Measurements from ENCODE around the gene SPRR2F. TPM values are rescaled to one million over a fixed set of nuclear protein-coding genes. Genes with fewer than 3 reads are reported as not detected.

The SPRR2F gene
- total RNA-seq: 1 to 10 TPM in 1 of 4 donors, not detected in 3; 2.8 TPM

- Histone ChIP-seq H3K36me3 (no peaks in the 10 kb centered on the region), H3K4me1 (no peaks in the 10 kb centered on the region), H3K27me3 (no peaks in the 10 kb centered on the region), H3K4me3 (no peak within 1 kb of the TSS), H3K27ac (no peak within 1 kb of the TSS), H3K9me3 (no peaks in the 10 kb centered on the region)
- TF ChIP-seq POLR2A (IDR thresholded peaks at IDR 0.05): no peak
- no peak for TF ChIP-seq CTCF (IDR thresholded peaks at IDR 0.05)
- no peak for DNase-seq
- intact Hi-C loops (cut with DNase I; ENCODE audit: low total_unique reads): no loop called here
These were observed at the start of gene SPRR2F for GRCh38 chr1:153113416-153113815. SPRR2F (minus strand) TSS chr1:153113516; CDS start chr1:153112733, 783 bp downstream.

GRCh38 chr1:153155541-153155940 is 42.2 kb upstream of the SPRR2F start:
- Histone ChIP-seq H3K27ac (no peak overlapping the region), H3K27me3 (no peaks in the 10 kb centered on the region), H3K36me3 (no peaks in the 10 kb centered on the region), H3K4me1 (no peaks in the 10 kb centered on the region), H3K4me3 (no peak overlapping the region), H3K9me3 (no peaks in the 10 kb centered on the region)
- no peak for DNase-seq
- intact Hi-C loops (cut with DNase I; ENCODE audit: low total_unique reads): no loop called here
- TF ChIP-seq POLR2A (IDR thresholded peaks at IDR 0.05): no peak
- TF ChIP-seq CTCF (IDR thresholded peaks at IDR 0.05): no peak

GRCh38 chr1:153152481-153152880 is 39.2 kb upstream of the SPRR2F start:
- no peak for DNase-seq
- Histone ChIP-seq H3K9me3 (no peaks in the 10 kb centered on the region), H3K27me3 (no peaks in the 10 kb centered on the region), H3K4me1 (no peaks in the 10 kb centered on the region), H3K36me3 (no peaks in the 10 kb centered on the region), H3K4me3 (no peak overlapping the region), H3K27ac (no peak overlapping the region)
- intact Hi-C loops (cut with DNase I; ENCODE audit: low total_unique reads): no loop called here
- TF ChIP-seq CTCF (IDR thresholded peaks at IDR 0.05) (no peak), POLR2A (IDR thresholded peaks at IDR 0.05) (no peak)

GRCh38 chr1:153150846-153151245 is 37.5 kb upstream of the SPRR2F start, which contains the start of gene SPRR2G:
SPRR2G (minus strand) TSS chr1:153150890; CDS start chr1:153150110, 780 bp downstream.
- Histone ChIP-seq H3K36me3 (no peaks in the 10 kb centered on the region), H3K9me3 (no peaks in the 10 kb centered on the region), H3K27me3 (no peaks in the 10 kb centered on the region), H3K27ac (no peak within 1 kb of the TSS), H3K4me3 (no peak within 1 kb of the TSS), H3K4me1 (no peaks in the 10 kb centered on the region)
- no peak for DNase-seq
- intact Hi-C loops (cut with DNase I; ENCODE audit: low total_unique reads): no loop called here
- TF ChIP-seq POLR2A (IDR thresholded peaks at IDR 0.05): no peak
- TF ChIP-seq CTCF (IDR thresholded peaks at IDR 0.05): no peak

GRCh38 chr1:153141377-153141776 is 28.1 kb upstream of the SPRR2F start:
- no peak for TF ChIP-seq CTCF (IDR thresholded peaks at IDR 0.05)
- no peak for TF ChIP-seq POLR2A (IDR thresholded peaks at IDR 0.05)
- no peak for DNase-seq
- Histone ChIP-seq H3K27me3 (no peaks in the 10 kb centered on the region), H3K27ac (no peak overlapping the region), H3K4me3 (no peak overlapping the region), H3K36me3 (no peaks in the 10 kb centered on the region), H3K4me1 (no peaks in the 10 kb centered on the region), H3K9me3 (no peaks in the 10 kb centered on the region)
- intact Hi-C loops (cut with DNase I; ENCODE audit: low total_unique reads): no loop called here
